HK-2 (cell line): ENCODE data around the gene MAN1A1.

Source experiments
- DNase-seq: peaks from one replicate; pipeline ENCODE4 v3.0.0-alpha.2; 2018; ENCODE audit not compliant: unreplicated experiment

Gene MAN1A1

GRCh38 chr6:119269266-119270103, 80.1 kb downstream of the MAN1A1 start:
- no peak for DNase-seq

- no peak for DNase-seq
Measured at GRCh38 chr6:119267126-119267905, 82.2 kb downstream of the MAN1A1 start.

- no peak for DNase-seq
Measured at GRCh38 chr6:119264854-119265397, 84.6 kb downstream of the MAN1A1 start.

- DNase-seq: no peak
Measured at GRCh38 chr6:119262612-119263011, 86.9 kb downstream of the MAN1A1 start.

- DNase-seq: no peak
Measured at GRCh38 chr6:119261944-119262284, 87.6 kb downstream of the MAN1A1 start.

- no peak for DNase-seq
Measured at GRCh38 chr6:119259027-119259426, 90.5 kb downstream of the MAN1A1 start.

DNA sequence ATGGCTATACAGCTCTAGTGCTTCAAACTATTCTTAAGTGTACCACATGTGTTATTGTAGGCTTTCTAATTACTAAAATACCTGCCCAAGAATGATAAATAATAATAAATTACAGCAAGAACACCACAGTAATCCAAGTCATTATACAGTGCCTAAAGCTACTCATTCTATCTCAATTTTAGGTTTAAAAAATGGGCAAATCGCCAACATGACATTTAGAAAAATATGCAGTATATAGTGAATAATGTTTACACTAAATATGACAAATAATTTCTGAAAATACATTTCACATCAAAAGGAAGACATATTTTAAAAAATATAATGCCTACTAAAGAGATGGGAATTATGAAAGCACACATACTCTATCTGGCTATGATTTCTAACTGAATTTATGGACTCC, 91.8 kb downstream of the MAN1A1 start:
- DNase-seq: no peak

DNA sequence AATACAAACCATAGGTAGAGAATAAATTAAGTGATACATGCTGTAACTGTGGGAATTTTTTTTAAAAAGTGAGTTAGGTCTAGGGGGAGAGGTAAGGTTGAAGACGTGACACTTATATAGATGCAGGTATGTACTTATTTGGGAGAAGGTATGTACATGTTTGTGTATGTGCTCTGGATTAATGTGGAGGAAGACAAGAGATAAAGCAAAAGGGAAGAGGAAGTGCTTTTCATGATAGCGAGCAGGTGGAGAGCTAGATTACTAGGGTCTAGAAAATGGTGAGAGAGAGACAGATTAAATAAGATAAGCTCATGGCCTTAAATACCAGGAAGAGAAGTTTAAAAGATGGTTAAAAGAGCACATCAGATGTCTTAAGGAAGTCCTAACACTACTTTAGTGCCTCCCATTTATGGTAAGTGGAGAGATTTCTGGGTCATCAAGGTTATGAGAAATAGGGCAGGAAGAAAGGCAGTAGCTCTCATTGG, 92.5 kb downstream of the MAN1A1 start:
- no peak for DNase-seq

DNA sequence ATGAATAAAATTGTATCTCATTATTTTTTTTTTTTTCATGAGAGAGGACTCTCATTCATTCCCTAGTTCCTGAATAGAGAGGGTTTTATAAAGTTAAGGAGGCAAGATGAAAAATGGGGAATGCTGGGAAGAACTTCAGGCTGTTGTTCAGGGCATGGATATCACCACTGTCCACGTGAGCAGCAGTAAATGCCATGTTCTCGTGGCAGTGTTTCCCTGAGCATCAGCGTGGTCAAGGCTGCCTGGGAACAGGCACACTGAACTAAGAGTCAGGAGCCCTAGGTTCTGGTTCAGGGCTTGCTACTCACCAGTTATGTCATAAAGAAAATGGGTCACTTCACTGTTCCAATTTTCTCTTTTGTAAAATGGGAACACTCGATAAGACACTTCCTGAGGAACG, 93.2 kb downstream of the MAN1A1 start:
- DNase-seq: no peak

- DNase-seq: no peak
Measured at GRCh38 chr6:119255492-119255891, 94.1 kb downstream of the MAN1A1 start.

- no peak for DNase-seq
Measured at GRCh38 chr6:119250036-119250435, 99.5 kb downstream of the MAN1A1 start.

- DNase-seq: no peak
Measured at GRCh38 chr6:119249319-119249718, 100.2 kb downstream of the MAN1A1 start.

- no peak for DNase-seq
Measured at GRCh38 chr6:119247504-119247903, 102.1 kb downstream of the MAN1A1 start.

GRCh38 chr6:119243657-119244056, 105.9 kb downstream of the MAN1A1 start:
- no peak for DNase-seq

GRCh38 chr6:119243037-119243436, 106.5 kb downstream of the MAN1A1 start:
- DNase-seq: no peak

- DNase-seq: no peak
Measured at GRCh38 chr6:119241540-119242309, 107.8 kb downstream of the MAN1A1 start.

- no peak for DNase-seq
Measured at GRCh38 chr6:119241111-119241465, 108.5 kb downstream of the MAN1A1 start.

DNA sequence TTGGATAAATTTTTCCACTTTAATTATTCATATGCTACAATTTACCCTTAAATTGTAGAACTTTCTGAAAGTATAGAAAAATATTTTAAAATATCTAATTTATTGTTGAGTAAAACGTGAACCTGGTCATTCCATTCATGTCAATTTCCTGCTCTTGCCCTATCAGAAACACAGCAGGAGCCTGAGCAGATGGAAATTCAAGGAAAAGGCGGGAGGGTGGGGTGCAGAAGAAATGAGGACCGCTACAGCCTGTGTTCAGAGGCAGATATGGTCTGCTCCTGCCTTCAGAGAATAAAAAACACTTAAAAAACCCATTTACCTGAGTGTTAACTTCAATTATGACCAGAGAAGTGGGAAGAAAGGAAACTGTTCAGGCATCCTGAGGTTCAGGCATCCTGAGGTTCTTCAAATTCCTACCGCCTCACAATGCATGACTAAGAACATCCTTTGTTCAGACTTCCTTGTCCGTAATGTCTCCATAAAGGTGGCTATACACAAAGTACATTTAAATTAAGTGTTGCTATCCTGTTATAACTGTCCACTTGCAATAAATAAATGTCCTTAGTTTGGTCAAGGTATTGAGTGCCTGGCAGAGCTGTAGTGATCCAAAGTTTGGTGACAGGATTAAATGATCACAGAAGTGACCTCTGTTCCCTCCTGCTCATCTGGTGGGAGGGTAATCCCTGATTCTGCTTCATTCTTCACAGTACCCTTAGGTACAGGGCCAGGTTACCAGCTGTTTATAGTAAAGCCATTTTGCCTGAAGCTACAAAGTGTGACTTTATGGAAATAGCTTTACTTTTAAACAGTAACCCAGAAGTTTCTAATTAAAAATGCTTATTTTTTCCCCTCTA, 109.1 kb downstream of the MAN1A1 start:
- DNase-seq: no peak

- no peak for DNase-seq
Measured at GRCh38 chr6:119237177-119237715, 112.3 kb downstream of the MAN1A1 start.

- no peak for DNase-seq
Measured at GRCh38 chr6:119234941-119235340, 114.6 kb downstream of the MAN1A1 start.

DNA sequence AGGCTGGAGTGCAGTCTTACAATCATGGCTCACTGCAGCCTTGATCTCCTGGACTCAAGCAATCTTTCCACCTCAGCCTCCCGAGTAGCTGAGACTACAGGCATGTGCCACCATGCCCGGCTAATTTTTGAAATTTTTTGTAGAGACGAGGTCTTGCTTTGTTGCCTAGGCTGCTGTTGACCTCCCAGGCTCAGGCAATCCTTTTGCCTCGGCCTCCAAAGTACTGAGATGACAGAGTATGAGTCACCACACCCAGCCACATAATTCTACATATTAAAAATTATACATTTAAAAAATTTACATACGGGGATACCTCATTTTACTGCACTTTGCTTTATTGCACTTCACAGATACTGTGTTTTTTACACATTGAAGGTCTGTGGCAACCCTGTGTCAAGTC, 115.1 kb downstream of the MAN1A1 start:
- DNase-seq: no peak
